Globus pallidus (tissue), 1 donor: ENCODE measurements around the gene ITFG2.
"Not testable (repeated sequence)": the region's sequence is repeated elsewhere in the genome, so short reads cannot be mapped to it uniquely, and the experiment has no call there.

Experiments used
- DNase-seq: peaks from one replicate; pipeline ENCODE4 v3.0.0-alpha.2; 2015; ENCODE audit warnings: low spot score

ITFG2 gene

GRCh38 chr12:2863402-2863801 is 50.9 kb downstream of the ITFG2 start:
- DNase-seq: not testable (repeated sequence)

DNA sequence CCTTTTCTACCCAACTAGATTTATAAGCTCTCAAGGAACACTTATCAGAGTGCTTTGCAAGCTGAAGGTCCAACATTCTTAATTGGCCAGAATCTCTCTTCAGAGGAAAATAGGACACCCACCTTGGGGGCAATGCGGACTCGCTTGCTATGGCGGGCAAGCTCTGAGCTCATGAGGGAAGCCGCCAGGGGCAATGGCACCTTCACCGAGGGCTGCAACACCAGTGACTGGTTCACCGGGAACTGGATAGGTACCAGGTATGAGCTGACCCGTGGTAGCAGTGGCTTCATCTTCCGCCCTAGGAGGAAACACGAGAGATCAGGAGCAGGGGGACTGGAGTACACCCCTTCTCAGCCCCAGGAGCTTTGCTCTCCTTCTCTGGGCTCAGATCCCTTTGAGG is 51.7 kb downstream of the ITFG2 start:
- no peak for DNase-seq

GRCh38 chr12:2868986-2869632 is 56.6 kb downstream of the ITFG2 start:
- DNase-seq: not testable (repeated sequence)
